HL-60 (cell line): Measurements from ENCODE around the gene STEAP1B.

ENCODE experiments used
- DNase-seq, 2 experiments: peaks; one replicate each; pipeline ENCODE4 v3.0.0-alpha.2; 2010 to 2020; ENCODE audit warnings: low read depth in 1 of 2, low spot score in 1 of 2
- H3K27ac ChIP-seq: fragments of 250-450 bp; sonication (Bioruptor Pico); replicated peaks from 2 replicates; pipeline ENCODE4 v1.5.1; 2020; ENCODE audit warnings: mild to moderate bottlenecking, moderate library complexity
- H3K27me3 ChIP-seq: fragments of 250-450 bp; sonication (Bioruptor Pico); 2 replicates; pipeline ENCODE4 v1.5.1; 2021; ENCODE audit warnings: mild to moderate bottlenecking, moderate library complexity; ENCODE audit not compliant: insufficient read depth, poor library complexity, severe bottlenecking
- H3K4me3 ChIP-seq: replicated peaks from 2 replicates; pipeline ENCODE4 v1.5.1; 2011; ENCODE audit warnings: mild to moderate bottlenecking, control low read depth, low read length; ENCODE audit not compliant: insufficient read depth
- GABPA ChIP-seq: IDR thresholded peaks from 2 replicates; pipeline ENCODE4 v1.6.1; 2012; ENCODE audit warnings: low read depth
- POLR2AphosphoS5 ChIP-seq: IDR thresholded peaks from 2 replicates; pipeline ENCODE4 v1.6.1; 2012; ENCODE audit warnings: low read depth
- SPI1 ChIP-seq: IDR thresholded peaks from 2 replicates; pipeline ENCODE4 v1.6.1; 2012; ENCODE audit warnings: low read depth, mild to moderate bottlenecking, borderline replicate concordance
- TF ChIP-seq, protein P1 (sequence below): IDR thresholded peaks from 2 replicates; pipeline ENCODE4 v1.6.1; 2012; ENCODE audit warnings: low read depth; ENCODE audit not compliant: insufficient replicate concordance
- TF ChIP-seq, protein P2 (sequence below): IDR thresholded peaks from one replicate; pipeline ENCODE4 v1.5.1; 2011; ENCODE audit warnings: low read length, control low read depth, inconsistent platforms; ENCODE audit not compliant: insufficient read depth

STEAP1B gene

GRCh38 chr7:22444181-22444971 is 55.6 kb downstream of the STEAP1B start:
- TF ChIP-seq POLR2AphosphoS5: no peak
- H3K4me3 ChIP-seq: no peak overlapping the region
- H3K27me3 ChIP-seq: peaks cover 5% of the 10 kb centered on the region
- no peak overlapping the region for H3K27ac ChIP-seq
- DNase-seq: no peak

- peaks cover 5% of the 10 kb centered on the region for H3K27me3 ChIP-seq
- DNase-seq: no peak
- H3K27ac ChIP-seq: no peak overlapping the region
- no peak overlapping the region for H3K4me3 ChIP-seq
- TF ChIP-seq GABPA (no peak), POLR2AphosphoS5 (no peak), SPI1 (no peak)
- TF ChIP-seq, protein P1, sequence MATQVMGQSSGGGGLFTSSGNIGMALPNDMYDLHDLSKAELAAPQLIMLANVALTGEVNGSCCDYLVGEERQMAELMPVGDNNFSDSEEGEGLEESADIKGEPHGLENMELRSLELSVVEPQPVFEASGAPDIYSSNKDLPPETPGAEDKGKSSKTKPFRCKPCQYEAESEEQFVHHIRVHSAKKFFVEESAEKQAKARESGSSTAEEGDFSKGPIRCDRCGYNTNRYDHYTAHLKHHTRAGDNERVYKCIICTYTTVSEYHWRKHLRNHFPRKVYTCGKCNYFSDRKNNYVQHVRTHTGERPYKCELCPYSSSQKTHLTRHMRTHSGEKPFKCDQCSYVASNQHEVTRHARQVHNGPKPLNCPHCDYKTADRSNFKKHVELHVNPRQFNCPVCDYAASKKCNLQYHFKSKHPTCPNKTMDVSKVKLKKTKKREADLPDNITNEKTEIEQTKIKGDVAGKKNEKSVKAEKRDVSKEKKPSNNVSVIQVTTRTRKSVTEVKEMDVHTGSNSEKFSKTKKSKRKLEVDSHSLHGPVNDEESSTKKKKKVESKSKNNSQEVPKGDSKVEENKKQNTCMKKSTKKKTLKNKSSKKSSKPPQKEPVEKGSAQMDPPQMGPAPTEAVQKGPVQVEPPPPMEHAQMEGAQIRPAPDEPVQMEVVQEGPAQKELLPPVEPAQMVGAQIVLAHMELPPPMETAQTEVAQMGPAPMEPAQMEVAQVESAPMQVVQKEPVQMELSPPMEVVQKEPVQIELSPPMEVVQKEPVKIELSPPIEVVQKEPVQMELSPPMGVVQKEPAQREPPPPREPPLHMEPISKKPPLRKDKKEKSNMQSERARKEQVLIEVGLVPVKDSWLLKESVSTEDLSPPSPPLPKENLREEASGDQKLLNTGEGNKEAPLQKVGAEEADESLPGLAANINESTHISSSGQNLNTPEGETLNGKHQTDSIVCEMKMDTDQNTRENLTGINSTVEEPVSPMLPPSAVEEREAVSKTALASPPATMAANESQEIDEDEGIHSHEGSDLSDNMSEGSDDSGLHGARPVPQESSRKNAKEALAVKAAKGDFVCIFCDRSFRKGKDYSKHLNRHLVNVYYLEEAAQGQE: no peak
- TF ChIP-seq, protein P2, sequence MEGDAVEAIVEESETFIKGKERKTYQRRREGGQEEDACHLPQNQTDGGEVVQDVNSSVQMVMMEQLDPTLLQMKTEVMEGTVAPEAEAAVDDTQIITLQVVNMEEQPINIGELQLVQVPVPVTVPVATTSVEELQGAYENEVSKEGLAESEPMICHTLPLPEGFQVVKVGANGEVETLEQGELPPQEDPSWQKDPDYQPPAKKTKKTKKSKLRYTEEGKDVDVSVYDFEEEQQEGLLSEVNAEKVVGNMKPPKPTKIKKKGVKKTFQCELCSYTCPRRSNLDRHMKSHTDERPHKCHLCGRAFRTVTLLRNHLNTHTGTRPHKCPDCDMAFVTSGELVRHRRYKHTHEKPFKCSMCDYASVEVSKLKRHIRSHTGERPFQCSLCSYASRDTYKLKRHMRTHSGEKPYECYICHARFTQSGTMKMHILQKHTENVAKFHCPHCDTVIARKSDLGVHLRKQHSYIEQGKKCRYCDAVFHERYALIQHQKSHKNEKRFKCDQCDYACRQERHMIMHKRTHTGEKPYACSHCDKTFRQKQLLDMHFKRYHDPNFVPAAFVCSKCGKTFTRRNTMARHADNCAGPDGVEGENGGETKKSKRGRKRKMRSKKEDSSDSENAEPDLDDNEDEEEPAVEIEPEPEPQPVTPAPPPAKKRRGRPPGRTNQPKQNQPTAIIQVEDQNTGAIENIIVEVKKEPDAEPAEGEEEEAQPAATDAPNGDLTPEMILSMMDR: no peak
These were observed 56.4 kb downstream of the STEAP1B start for GRCh38 chr7:22443370-22444180.

GRCh38 chr7:22442882-22443369 is 57.1 kb downstream of the STEAP1B start:
- Histone ChIP-seq H3K4me3 (no peak overlapping the region), H3K27ac (no peak overlapping the region), H3K27me3 (peaks cover 5% of the 10 kb centered on the region)
- no peak for TF ChIP-seq SPI1
- TF ChIP-seq, protein P2: no peak
- DNase-seq: no peak

GRCh38 chr7:22442187-22442881 is 57.7 kb downstream of the STEAP1B start:
- DNase-seq: no peak
- no peak overlapping the region for H3K4me3 ChIP-seq
- peaks cover 5% of the 10 kb centered on the region for H3K27me3 ChIP-seq
- no peak overlapping the region for H3K27ac ChIP-seq
- TF ChIP-seq, protein P1: no peak
- TF ChIP-seq POLR2AphosphoS5: no peak
- TF ChIP-seq GABPA: no peak
- TF ChIP-seq SPI1: no peak
- TF ChIP-seq, protein P2: no peak
